GM15510 (cell line): ENCODE results near the gene EFNA2.

ENCODE experiments used
- POLR2A ChIP-seq: IDR thresholded peaks from 3 replicates; pipeline ENCODE4 v1.6.1; 2011; ENCODE audit warnings: borderline replicate concordance; ENCODE audit not compliant: insufficient read length; ENCODE audit errors: extremely low read depth

Gene EFNA2

GRCh38 chr19:1255186-1256161 is 30.2 kb upstream of the EFNA2 start:
- TF ChIP-seq POLR2A = peak; percentile 3

GRCh38 chr19:1256646-1257474 is 28.8 kb upstream of the EFNA2 start:
- no peak for TF ChIP-seq POLR2A

- TF ChIP-seq POLR2A = no peak
Measured at GRCh38 chr19:1257475-1258162, 28.1 kb upstream of the EFNA2 start.

- peak; percentile 24 for TF ChIP-seq POLR2A
Measured at GRCh38 chr19:1258163-1258492, 27.5 kb upstream of the EFNA2 start.

GRCh38 chr19:1258707-1259205 is 26.9 kb upstream of the EFNA2 start:
- no peak for TF ChIP-seq POLR2A

- peak; percentile 66 for TF ChIP-seq POLR2A
Measured at GRCh38 chr19:1259206-1259875, 26.3 kb upstream of the EFNA2 start.

- TF ChIP-seq POLR2A = no peak
Measured at GRCh38 chr19:1259876-1260748, 25.6 kb upstream of the EFNA2 start.

- TF ChIP-seq POLR2A = peak; percentile 67
Measured at GRCh38 chr19:1260749-1261537, 24.7 kb upstream of the EFNA2 start.

GRCh38 chr19:1261538-1261797 is 24.2 kb upstream of the EFNA2 start:
- TF ChIP-seq POLR2A = no peak

GRCh38 chr19:1261798-1262622 is 23.7 kb upstream of the EFNA2 start:
- no peak for TF ChIP-seq POLR2A

GRCh38 chr19:1262623-1263123 is 23.0 kb upstream of the EFNA2 start:
- no peak for TF ChIP-seq POLR2A

GRCh38 chr19:1263188-1263587 is 22.5 kb upstream of the EFNA2 start:
- no peak for TF ChIP-seq POLR2A
